HepG2 (cell line): ENCODE data around the gene ARHGAP23. TPM values are rescaled to one million over a fixed set of nuclear protein-coding genes. Genes with fewer than 3 reads are reported as not detected.
A peak's percentile ranks its signal among the peaks of the same experiment; 100 is the strongest.

Source experiments
- ETV5 ChIP-seq: IDR thresholded peaks from 2 replicates; pipeline ENCODE4 v1.6.1; 2018; ENCODE audit warnings: missing biosample characterization, missing genetic modification reagents, inconsistent platforms, borderline replicate concordance
- IRF2 ChIP-seq: IDR thresholded peaks from 2 replicates; pipeline ENCODE4 v1.6.1; 2018; ENCODE audit warnings: missing genetic modification reagents, missing compliant biosample characterization
- MTA3 ChIP-seq: sonication (generic); formaldehyde crosslinking; IDR thresholded peaks from 2 replicates; pipeline ENCODE4 v1.4.0; 2020; ENCODE audit warnings: missing genetic modification reagents
- NFIB ChIP-seq: sonication (generic); formaldehyde crosslinking; IDR thresholded peaks from 2 replicates; pipeline ENCODE4 v1.9.0; 2021; ENCODE audit warnings: missing genetic modification reagents, mild to moderate bottlenecking, borderline replicate concordance
- NFRKB ChIP-seq: fragments of 450-650 bp; IDR thresholded peaks from 2 replicates; pipeline ENCODE4 v1.6.1; 2017
- NPAS2 ChIP-seq: sonication (generic); formaldehyde crosslinking; IDR thresholded peaks from 2 replicates; pipeline ENCODE4 v1.8.0; 2022; ENCODE audit warnings: mild to moderate bottlenecking, missing genetic modification reagents, borderline replicate concordance
- PAWR ChIP-seq: sonication (generic); formaldehyde crosslinking; IDR thresholded peaks from 2 replicates; pipeline ENCODE4 v1.4.0; 2020; ENCODE audit warnings: missing genetic modification reagents, mild to moderate bottlenecking, borderline replicate concordance
- PHF5A ChIP-seq: IDR thresholded peaks from one replicate; pipeline ENCODE4 v1.6.1; 2018; ENCODE audit warnings: low read depth, missing genetic modification reagents; ENCODE audit not compliant: unreplicated experiment
- PREB ChIP-seq: sonication (generic); formaldehyde crosslinking; IDR thresholded peaks from 2 replicates; pipeline ENCODE4 v1.4.0; 2020; ENCODE audit warnings: missing genetic modification reagents
- TRIM24 ChIP-seq: sonication (generic); formaldehyde crosslinking; IDR thresholded peaks from 2 replicates; pipeline ENCODE4 v1.8.0; 2022; ENCODE audit warnings: mild to moderate bottlenecking, missing genetic modification reagents
- ZNF124 ChIP-seq: sonication (generic); formaldehyde crosslinking; IDR thresholded peaks from 2 replicates; pipeline ENCODE4 v1.4.0; 2020; ENCODE audit warnings: missing genetic modification reagents
- ZNF264 ChIP-seq: sonication (generic); formaldehyde crosslinking; IDR thresholded peaks from 2 replicates; pipeline ENCODE4 v1.4.0; 2020; ENCODE audit warnings: missing genetic modification reagents
- ZNF362 ChIP-seq: sonication (generic); formaldehyde crosslinking; IDR thresholded peaks from 2 replicates; pipeline ENCODE4 v1.4.0; 2020; ENCODE audit warnings: missing genetic modification reagents, mild to moderate bottlenecking, borderline replicate concordance
- ZNF746 ChIP-seq: sonication (generic); formaldehyde crosslinking; IDR thresholded peaks from 2 replicates; pipeline ENCODE4 v1.8.0; 2022; ENCODE audit warnings: mild to moderate bottlenecking, missing genetic modification reagents
- ZNF788 ChIP-seq: sonication (generic); formaldehyde crosslinking; IDR thresholded peaks from 2 replicates; pipeline ENCODE4 v1.5.0; 2020; ENCODE audit warnings: mild to moderate bottlenecking, missing genetic modification reagents, borderline replicate concordance
- polyA plus RNA-seq, 8 experiments: library from polyadenylated mRNA; depleted of rRNA in 3 of 8; stranded (reverse) in 7 of 8; unstranded in 1 of 8; fragments of >200 nt; fragmentation: Illumina TruSeq in 4 of 8; extraction: Trizol in 4 of 8; gene quantifications; 2 replicates each; pipeline versions ENCODE4 v1.2.1 to v1.2.3, GENCODE V29; 2011 to 2016; ENCODE audit warnings: low read depth in 4 of 8, missing spikeins in 1 of 8, mixed read lengths in 1 of 8; ENCODE audit not compliant: insufficient read depth in 1 of 8
- total RNA-seq, 5 experiments: library from RNA; depleted of rRNA; stranded (reverse); fragments of >200 nt; fragmentation: Illumina TruSeq; extraction: Trizol; gene quantifications; 2 replicates each; pipeline ENCODE4 v1.2.3, GENCODE V29; 2016; ENCODE audit warnings: low read depth in 1 of 5
- TF ChIP-seq, protein P1 (sequence below): sonication (generic); formaldehyde crosslinking; IDR thresholded peaks from 2 replicates; pipeline ENCODE4 v1.4.0; 2020; ENCODE audit warnings: mild to moderate bottlenecking, missing genetic modification reagents
- TF ChIP-seq, protein P2 (sequence below): sonication (generic); formaldehyde crosslinking; IDR thresholded peaks from 2 replicates; pipeline ENCODE4 v1.5.1; 2020; ENCODE audit warnings: missing genetic modification reagents, mild to moderate bottlenecking, borderline replicate concordance
- TF ChIP-seq, protein P3 (sequence below): fragments of 450-650 bp; IDR thresholded peaks from 2 replicates; pipeline ENCODE4 v1.6.1; 2017; ENCODE audit warnings: mild to moderate bottlenecking

Gene ARHGAP23
- total and polyA plus RNA-seq, 2 of the 13 experiments (the other 11 are each of a cell fraction or from before 2014, with no cell fraction given) = 0.03 TPM; not detected in 1

DNA sequence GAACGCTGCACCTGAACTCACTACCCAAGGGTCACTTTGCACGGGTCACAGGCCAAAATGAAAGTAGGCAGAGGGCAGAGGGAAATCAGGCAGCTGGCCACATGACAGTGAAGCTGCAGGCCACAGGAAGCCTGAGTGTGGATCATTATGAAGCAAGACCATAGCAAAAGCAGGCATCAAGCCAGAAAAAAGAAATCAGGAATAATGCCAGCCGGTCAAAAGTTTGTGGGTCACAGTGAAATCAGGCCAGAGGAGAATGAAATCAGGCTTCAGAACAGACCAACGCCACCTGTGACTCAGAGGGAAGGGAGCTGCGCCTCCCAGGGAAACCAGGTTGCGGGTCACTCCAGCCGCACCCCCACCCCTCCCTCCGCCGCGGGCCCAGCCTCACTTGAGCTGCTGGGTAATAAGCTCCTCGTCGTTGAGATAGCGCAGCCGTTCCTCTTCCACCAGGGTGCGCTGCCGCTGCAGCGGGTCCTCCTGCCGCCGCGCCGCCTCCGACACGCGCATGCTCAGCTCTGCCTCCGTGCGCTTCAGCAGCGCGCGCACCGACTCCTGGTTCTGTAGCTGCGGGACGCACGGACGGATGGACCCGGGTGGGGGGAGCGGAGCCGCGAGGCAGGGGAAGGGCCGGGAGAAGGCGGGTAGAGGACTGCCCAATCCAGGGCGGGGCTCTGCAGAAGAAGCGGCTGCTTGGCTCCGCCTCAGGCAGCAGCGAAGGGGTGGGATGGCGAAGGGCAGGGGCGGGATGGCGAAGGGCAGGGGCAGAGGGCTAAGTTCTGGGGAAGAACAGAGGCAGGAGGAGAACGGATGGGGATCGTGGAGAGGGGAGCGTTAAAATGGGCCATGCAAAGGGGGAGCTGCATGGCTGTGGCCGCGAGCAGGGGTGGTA is 129.8 kb downstream of the ARHGAP23 start (continued):
- TF ChIP-seq, protein P1, sequence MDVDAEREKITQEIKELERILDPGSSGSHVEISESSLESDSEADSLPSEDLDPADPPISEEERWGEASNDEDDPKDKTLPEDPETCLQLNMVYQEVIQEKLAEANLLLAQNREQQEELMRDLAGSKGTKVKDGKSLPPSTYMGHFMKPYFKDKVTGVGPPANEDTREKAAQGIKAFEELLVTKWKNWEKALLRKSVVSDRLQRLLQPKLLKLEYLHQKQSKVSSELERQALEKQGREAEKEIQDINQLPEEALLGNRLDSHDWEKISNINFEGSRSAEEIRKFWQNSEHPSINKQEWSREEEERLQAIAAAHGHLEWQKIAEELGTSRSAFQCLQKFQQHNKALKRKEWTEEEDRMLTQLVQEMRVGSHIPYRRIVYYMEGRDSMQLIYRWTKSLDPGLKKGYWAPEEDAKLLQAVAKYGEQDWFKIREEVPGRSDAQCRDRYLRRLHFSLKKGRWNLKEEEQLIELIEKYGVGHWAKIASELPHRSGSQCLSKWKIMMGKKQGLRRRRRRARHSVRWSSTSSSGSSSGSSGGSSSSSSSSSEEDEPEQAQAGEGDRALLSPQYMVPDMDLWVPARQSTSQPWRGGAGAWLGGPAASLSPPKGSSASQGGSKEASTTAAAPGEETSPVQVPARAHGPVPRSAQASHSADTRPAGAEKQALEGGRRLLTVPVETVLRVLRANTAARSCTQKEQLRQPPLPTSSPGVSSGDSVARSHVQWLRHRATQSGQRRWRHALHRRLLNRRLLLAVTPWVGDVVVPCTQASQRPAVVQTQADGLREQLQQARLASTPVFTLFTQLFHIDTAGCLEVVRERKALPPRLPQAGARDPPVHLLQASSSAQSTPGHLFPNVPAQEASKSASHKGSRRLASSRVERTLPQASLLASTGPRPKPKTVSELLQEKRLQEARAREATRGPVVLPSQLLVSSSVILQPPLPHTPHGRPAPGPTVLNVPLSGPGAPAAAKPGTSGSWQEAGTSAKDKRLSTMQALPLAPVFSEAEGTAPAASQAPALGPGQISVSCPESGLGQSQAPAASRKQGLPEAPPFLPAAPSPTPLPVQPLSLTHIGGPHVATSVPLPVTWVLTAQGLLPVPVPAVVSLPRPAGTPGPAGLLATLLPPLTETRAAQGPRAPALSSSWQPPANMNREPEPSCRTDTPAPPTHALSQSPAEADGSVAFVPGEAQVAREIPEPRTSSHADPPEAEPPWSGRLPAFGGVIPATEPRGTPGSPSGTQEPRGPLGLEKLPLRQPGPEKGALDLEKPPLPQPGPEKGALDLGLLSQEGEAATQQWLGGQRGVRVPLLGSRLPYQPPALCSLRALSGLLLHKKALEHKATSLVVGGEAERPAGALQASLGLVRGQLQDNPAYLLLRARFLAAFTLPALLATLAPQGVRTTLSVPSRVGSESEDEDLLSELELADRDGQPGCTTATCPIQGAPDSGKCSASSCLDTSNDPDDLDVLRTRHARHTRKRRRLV = no peak
- peak; percentile 40; the same call in 1 of the 2 replicates for TF ChIP-seq IRF2 (CRISPR knock-in tag)
- no peak for TF ChIP-seq ZNF264 (CRISPR knock-in tag)
- TF ChIP-seq, protein P2, sequence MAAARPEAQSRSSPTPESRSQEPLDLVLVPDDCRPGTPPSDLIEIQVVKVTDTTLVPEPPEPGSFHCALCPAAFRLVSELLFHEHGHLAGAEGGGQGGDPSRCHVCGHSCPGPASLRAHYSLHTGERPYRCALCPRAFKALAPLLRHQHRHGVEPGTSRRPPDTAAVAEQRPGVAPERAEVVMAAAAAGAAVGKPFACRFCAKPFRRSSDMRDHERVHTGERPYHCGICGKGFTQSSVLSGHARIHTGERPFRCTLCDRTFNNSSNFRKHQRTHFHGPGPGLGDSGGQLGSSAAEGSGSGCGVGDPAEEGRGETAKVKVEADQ (CRISPR knock-in tag) = peak; percentile 61; the same call in 1 of the 2 replicates
- no peak; the same call in 1 of the 2 replicates for TF ChIP-seq ZNF746 (CRISPR knock-in tag)
- peak; percentile 63; the same call in 1 of the 2 replicates for TF ChIP-seq ZNF124 (CRISPR knock-in tag)
- TF ChIP-seq ZNF362 (CRISPR knock-in tag) = no peak
- TF ChIP-seq PHF5A (CRISPR knock-in tag) = no peak
- no peak for TF ChIP-seq TRIM24 (CRISPR knock-in tag)
- peak; percentile 47; the same call in 1 of the 2 replicates for TF ChIP-seq ZNF788 (CRISPR knock-in tag)
- no peak for TF ChIP-seq NFRKB
- TF ChIP-seq ETV5 (CRISPR knock-in tag) = peak; percentile 34; the same call in 1 of the 2 replicates
- TF ChIP-seq PREB (CRISPR knock-in tag) = no peak
- no peak for TF ChIP-seq MTA3 (CRISPR knock-in tag)
- no peak for TF ChIP-seq NFIB
- no peak for TF ChIP-seq NPAS2 (CRISPR knock-in tag)
- TF ChIP-seq, protein P3, sequence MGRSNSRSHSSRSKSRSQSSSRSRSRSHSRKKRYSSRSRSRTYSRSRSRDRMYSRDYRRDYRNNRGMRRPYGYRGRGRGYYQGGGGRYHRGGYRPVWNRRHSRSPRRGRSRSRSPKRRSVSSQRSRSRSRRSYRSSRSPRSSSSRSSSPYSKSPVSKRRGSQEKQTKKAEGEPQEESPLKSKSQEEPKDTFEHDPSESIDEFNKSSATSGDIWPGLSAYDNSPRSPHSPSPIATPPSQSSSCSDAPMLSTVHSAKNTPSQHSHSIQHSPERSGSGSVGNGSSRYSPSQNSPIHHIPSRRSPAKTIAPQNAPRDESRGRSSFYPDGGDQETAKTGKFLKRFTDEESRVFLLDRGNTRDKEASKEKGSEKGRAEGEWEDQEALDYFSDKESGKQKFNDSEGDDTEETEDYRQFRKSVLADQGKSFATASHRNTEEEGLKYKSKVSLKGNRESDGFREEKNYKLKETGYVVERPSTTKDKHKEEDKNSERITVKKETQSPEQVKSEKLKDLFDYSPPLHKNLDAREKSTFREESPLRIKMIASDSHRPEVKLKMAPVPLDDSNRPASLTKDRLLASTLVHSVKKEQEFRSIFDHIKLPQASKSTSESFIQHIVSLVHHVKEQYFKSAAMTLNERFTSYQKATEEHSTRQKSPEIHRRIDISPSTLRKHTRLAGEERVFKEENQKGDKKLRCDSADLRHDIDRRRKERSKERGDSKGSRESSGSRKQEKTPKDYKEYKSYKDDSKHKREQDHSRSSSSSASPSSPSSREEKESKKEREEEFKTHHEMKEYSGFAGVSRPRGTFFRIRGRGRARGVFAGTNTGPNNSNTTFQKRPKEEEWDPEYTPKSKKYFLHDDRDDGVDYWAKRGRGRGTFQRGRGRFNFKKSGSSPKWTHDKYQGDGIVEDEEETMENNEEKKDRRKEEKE = no peak
- TF ChIP-seq PAWR (CRISPR knock-in tag) = no peak
